PFSK-1 (cell line): ENCODE measurements around the gene SEC14L3.

ENCODE experiments used
- FOXP2 ChIP-seq: optimal IDR thresholded peaks from 2 replicates; pipeline ENCODE3; 2011; ENCODE audit warnings: borderline replicate concordance, control low read depth, inconsistent platforms; ENCODE audit not compliant: insufficient read depth; ENCODE audit errors: extremely low read length, extremely low read depth
- POLR2AphosphoS5 ChIP-seq: IDR thresholded peaks from 2 replicates; pipeline ENCODE4 v1.6.1; 2012; ENCODE audit warnings: low read depth, mild to moderate bottlenecking, control low read depth, low read length, moderate library complexity
- REST ChIP-seq, 2 experiments: IDR thresholded peaks; 2 replicates each; pipeline versions ENCODE4 v1.6.1 to v1.8.0; 2011 to 2012; ENCODE audit warnings: low read depth in 2 of 2, low read length in 2 of 2, control low read depth in 1 of 2, inconsistent platforms in 1 of 2, mild to moderate bottlenecking in 1 of 2, moderate library complexity in 1 of 2; ENCODE audit not compliant: insufficient read depth in 1 of 2
- SIN3A ChIP-seq: IDR thresholded peaks from 2 replicates; pipeline ENCODE4 v1.6.1; 2012; ENCODE audit warnings: mild to moderate bottlenecking, low read length, moderate library complexity, borderline replicate concordance; ENCODE audit not compliant: insufficient read depth
- TAF1 ChIP-seq: IDR thresholded peaks from 2 replicates; pipeline ENCODE4 v1.6.1; 2012; ENCODE audit warnings: low read length, control low read depth, borderline replicate concordance; ENCODE audit not compliant: insufficient read depth

The SEC14L3 gene

GRCh38 chr22:30439836-30440235, 32.0 kb downstream of the SEC14L3 start:
- TF ChIP-seq TAF1 = no peak
- no peak for TF ChIP-seq POLR2AphosphoS5

DNA sequence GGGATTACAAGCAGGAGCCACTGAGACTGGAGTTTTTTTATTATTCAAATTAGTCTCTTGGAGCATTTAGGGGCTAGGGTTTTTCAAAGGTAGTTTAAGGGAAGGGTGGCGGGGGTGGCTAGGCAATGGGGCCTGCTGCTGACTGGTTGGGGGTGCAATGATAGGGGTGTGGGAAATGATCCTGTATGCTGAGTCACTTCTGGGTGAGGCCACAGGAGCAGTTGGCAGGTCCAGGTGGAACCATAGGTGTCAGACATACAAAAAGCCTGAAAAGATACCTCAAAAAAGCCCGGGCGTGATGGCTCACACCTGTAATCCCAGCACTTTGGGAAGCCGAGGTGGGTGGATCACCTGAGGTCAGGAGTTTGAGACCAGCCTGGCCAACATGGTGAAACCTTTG, 32.6 kb downstream of the SEC14L3 start:
- TF ChIP-seq SIN3A = no peak
- TF ChIP-seq REST (IDR thresholded peaks at IDR 0.05; ENCODE audit: insufficient read depth in 1 of 2, low read depth in 2 of 2, low read length in 2 of 2) = no peak
- TF ChIP-seq FOXP2 = no peak
- TF ChIP-seq POLR2AphosphoS5 = no peak
- no peak for TF ChIP-seq TAF1

DNA sequence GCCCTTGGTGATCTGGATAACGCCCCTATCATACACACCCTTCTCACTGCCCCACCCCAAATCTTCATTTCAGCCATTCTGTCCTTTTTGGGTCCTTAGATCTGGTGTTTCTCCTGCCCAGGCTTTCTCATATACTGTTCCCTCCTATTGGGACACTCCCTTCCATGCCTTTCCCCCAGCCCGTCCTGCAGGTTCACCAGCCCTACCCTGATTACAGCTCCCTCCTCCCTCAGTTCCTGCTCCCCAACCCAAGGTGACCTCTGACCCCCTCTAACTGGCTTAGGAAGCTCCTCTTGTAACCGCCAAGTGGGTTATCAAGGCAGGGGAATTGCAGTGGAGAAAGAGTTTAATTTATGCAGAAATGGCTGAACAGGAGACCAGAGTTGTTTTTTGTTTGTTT, 33.3 kb downstream of the SEC14L3 start:
- TF ChIP-seq POLR2AphosphoS5 (no peak), REST (IDR thresholded peaks at IDR 0.05; ENCODE audit: insufficient read depth in 1 of 2, low read depth in 2 of 2, low read length in 2 of 2) (no peak), TAF1 (no peak), FOXP2 (no peak), SIN3A (no peak)

DNA sequence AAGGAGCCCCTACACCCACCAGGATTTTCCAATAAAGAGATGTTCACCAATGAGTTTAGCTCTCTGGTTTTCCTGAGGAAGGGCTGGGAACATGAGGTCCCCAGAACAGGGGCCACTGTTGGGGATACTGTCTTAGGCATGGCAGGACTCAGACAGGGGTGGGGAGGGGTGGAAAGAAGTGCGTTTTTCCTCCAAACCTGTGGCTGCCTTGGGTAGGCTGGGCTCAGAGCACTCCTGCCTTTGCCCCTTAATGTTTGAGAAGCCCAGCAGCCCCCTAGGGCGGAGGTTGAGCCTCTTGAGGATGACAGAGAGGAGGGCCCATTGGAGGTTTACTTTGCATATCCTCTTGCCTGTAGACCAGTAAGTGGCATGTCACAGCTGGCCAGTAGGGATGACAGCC, 35.6 kb downstream of the SEC14L3 start:
- TF ChIP-seq TAF1 = no peak
- TF ChIP-seq FOXP2 = no peak
- TF ChIP-seq REST (IDR thresholded peaks at IDR 0.05; ENCODE audit: insufficient read depth in 1 of 2, low read depth in 2 of 2, low read length in 2 of 2) = no peak
- TF ChIP-seq POLR2AphosphoS5 = no peak
- no peak for TF ChIP-seq SIN3A

- TF ChIP-seq TAF1 = 0 out of 2 replicates have a peak, but pooled peaks have one; percentile 16
- TF ChIP-seq POLR2AphosphoS5 = peak; percentile 44; the same call in 1 of the 2 replicates
- peak; percentile 75 for TF ChIP-seq FOXP2
- no peak for TF ChIP-seq REST (IDR thresholded peaks at IDR 0.05; ENCODE audit: insufficient read depth in 1 of 2, low read depth in 2 of 2, low read length in 2 of 2)
- TF ChIP-seq SIN3A = no peak
Observed at GRCh38 chr22:30435674-30436126, 36.1 kb downstream of the SEC14L3 start.
